Mesothelial cell of epicardium (in vitro differentiated cells): ENCODE data around the gene ATXN1. TPM values are rescaled to one million over a fixed set of nuclear protein-coding genes. Genes with fewer than 3 reads are reported as not detected.
"Not testable (repeated sequence)": the region's sequence is repeated elsewhere in the genome, so short reads cannot be mapped to it uniquely, and the experiment has no call there.

Experiments used
- DNase-seq, 2 experiments: peaks; one replicate each; pipeline ENCODE4 v3.0.0; 2021; ENCODE audit warnings: low spot score in 2 of 2; ENCODE audit not compliant: unreplicated experiment in 2 of 2
- H3K27ac Mint-ChIP-seq: 2 replicates; pipeline ENCODE4 v1.8.0; 2021; ENCODE audit warnings: mixed read lengths
- H3K27me3 Mint-ChIP-seq: 2 replicates; pipeline ENCODE4 v1.8.0; 2021; ENCODE audit warnings: low read depth, mixed read lengths
- H3K36me3 Mint-ChIP-seq: 2 replicates; pipeline ENCODE4 v1.8.0; 2021; ENCODE audit warnings: mixed read lengths
- H3K4me1 Mint-ChIP-seq: 2 replicates; pipeline ENCODE4 v1.8.0; 2021; ENCODE audit warnings: mixed read lengths
- H3K4me3 Mint-ChIP-seq: 2 replicates; pipeline ENCODE4 v1.8.0; 2021; ENCODE audit warnings: mild to moderate bottlenecking, moderate library complexity, mixed read lengths
- H3K9me3 Mint-ChIP-seq: 2 replicates; pipeline ENCODE4 v1.8.0; 2021; ENCODE audit warnings: mixed read lengths
- total RNA-seq: library from RNA; stranded (reverse); gene quantifications from 3 replicates; pipeline ENCODE4 v1.2.1, GENCODE V29; 2021
- TF ChIP-seq, protein P1 (sequence below): fragments of 200-600 bp; sonication (generic); IDR thresholded peaks from one replicate; pipeline ENCODE4 v1.5.0; 2021; ENCODE audit warnings: antibody characterized with exemption; ENCODE audit not compliant: unreplicated experiment

ATXN1 gene
- total RNA-seq, 1 donor from 2014 or later: 59.5 TPM

DNA sequence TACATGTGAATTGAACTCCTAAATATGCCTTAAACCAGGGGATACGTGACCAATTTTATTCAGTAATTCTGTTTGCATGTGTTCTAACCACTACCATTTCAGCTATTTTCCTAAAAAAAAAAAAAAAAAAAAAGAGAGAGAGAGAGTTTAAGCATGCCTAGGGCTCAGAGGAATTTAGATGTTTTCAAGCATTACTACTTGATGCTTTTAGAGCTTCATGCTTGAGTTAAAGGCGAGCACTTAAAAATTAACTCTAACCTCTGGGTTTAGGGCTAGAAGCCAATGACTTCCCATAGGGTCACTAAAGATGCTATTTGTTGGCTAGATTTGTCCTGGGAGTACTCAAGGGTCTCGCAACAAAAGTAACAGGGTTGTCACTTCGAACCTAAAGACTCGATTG lies 217.7 kb downstream of the ATXN1 start:
- H3K36me3 Mint-ChIP-seq: peaks cover 13% of the 10 kb centered on the region
- H3K4me1 Mint-ChIP-seq: no peaks in the 10 kb centered on the region
- no peak overlapping the region for H3K4me3 Mint-ChIP-seq
- no peak overlapping the region for H3K27ac Mint-ChIP-seq
- TF ChIP-seq, protein P1, sequence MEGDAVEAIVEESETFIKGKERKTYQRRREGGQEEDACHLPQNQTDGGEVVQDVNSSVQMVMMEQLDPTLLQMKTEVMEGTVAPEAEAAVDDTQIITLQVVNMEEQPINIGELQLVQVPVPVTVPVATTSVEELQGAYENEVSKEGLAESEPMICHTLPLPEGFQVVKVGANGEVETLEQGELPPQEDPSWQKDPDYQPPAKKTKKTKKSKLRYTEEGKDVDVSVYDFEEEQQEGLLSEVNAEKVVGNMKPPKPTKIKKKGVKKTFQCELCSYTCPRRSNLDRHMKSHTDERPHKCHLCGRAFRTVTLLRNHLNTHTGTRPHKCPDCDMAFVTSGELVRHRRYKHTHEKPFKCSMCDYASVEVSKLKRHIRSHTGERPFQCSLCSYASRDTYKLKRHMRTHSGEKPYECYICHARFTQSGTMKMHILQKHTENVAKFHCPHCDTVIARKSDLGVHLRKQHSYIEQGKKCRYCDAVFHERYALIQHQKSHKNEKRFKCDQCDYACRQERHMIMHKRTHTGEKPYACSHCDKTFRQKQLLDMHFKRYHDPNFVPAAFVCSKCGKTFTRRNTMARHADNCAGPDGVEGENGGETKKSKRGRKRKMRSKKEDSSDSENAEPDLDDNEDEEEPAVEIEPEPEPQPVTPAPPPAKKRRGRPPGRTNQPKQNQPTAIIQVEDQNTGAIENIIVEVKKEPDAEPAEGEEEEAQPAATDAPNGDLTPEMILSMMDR: no peak
- DNase-seq: no peak
- H3K9me3 Mint-ChIP-seq: no peaks in the 10 kb centered on the region
- no peaks in the 10 kb centered on the region for H3K27me3 Mint-ChIP-seq

DNA sequence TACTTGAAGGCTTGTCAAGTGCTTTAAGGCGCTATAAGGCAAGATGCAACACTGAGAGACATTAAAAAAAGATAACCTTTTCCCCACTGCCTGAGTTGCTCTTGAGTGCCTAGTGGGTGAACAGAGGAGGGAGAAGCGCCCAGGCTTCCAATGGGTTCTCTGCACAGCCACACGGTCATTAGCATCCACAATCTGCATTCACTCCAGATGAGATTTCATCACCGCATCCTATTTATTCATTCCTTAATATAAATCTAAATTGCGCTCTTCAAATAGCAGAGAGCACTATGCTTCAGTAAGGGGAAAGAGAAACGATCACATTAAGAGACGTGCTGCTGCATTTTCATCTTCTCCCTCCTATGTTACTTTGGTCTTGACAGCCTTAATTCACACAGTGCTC lies 219.2 kb downstream of the ATXN1 start:
- TF ChIP-seq, protein P1: no peak
- DNase-seq: no peak
- H3K4me1 Mint-ChIP-seq: no peaks in the 10 kb centered on the region
- no peaks in the 10 kb centered on the region for H3K27me3 Mint-ChIP-seq
- H3K27ac Mint-ChIP-seq: no peak overlapping the region
- peaks cover 6% of the 10 kb centered on the region for H3K36me3 Mint-ChIP-seq
- H3K9me3 Mint-ChIP-seq: no peaks in the 10 kb centered on the region
- H3K4me3 Mint-ChIP-seq: no peak overlapping the region

DNA sequence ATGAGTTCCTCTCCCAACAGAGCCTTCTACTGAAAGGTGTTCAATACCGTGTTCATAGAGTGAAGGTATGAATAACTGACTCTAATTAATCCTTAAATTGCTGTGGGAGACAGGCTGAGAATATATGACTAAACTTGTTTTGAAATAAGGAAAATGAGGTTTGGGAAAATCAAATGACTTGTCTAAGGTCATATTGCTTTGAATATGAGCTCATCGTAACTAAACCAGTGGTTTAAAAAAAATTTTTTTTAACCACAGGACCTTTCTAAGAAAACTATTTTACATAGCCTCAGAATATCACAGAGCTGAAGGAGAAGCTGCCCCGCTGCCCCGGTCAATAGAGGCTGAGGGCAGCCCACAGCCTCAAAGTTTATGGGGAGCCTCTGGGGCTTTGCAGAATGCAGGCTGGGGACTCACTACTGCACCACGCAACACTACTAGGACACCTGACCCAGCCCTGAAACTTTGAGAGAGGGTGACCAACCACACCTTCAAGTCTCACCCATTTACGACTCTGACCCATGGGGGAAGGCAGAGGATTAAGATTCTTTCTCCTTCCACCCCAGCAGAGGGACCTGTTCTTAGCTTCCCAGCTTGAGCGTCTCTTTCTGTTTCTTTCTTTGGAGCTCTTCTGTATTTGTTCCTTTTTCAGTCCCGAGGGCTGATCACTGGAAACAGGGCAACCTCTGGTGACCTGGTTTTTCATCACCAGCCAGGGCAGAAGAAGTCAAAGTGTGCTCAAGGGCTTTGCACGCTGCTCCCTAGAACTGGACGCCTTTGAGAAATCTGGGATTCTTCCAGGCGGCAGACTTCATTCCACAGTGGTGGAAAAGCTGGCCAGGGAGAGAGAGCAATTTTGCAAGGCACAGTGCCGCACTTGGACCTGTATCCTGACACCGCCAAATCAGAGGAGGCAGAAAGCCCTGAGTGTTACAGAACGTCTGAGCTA lies 220.2 kb downstream of the ATXN1 start:
- TF ChIP-seq, protein P1: no peak
- Mint-ChIP-seq H3K4me1 (no peaks in the 10 kb centered on the region), H3K4me3 (no peak overlapping the region), H3K27ac (no peak overlapping the region), H3K36me3 (peaks cover 6% of the 10 kb centered on the region), H3K27me3 (no peaks in the 10 kb centered on the region), H3K9me3 (no peaks in the 10 kb centered on the region)
- no peak for DNase-seq

DNA sequence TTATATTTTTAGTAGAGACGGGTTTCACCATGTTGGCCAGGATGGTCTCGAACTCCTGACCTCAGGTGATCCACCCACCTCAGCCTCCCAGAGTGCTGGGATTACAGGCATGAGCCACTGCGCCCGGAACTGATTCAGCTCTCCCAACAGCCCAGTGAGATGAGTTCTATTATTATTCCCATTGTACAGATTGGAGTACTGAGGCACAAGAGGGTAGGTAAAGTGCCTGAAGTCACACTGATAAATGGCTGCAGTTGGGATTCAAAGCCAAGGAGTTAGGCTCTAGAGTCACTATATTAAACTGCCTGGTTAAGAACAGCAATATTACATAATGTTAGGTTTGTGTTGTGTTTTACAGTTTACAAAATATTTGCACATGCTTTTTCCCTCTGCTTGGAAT lies 220.9 kb downstream of the ATXN1 start:
- H3K4me1 Mint-ChIP-seq: not testable (repeated sequence)

DNA sequence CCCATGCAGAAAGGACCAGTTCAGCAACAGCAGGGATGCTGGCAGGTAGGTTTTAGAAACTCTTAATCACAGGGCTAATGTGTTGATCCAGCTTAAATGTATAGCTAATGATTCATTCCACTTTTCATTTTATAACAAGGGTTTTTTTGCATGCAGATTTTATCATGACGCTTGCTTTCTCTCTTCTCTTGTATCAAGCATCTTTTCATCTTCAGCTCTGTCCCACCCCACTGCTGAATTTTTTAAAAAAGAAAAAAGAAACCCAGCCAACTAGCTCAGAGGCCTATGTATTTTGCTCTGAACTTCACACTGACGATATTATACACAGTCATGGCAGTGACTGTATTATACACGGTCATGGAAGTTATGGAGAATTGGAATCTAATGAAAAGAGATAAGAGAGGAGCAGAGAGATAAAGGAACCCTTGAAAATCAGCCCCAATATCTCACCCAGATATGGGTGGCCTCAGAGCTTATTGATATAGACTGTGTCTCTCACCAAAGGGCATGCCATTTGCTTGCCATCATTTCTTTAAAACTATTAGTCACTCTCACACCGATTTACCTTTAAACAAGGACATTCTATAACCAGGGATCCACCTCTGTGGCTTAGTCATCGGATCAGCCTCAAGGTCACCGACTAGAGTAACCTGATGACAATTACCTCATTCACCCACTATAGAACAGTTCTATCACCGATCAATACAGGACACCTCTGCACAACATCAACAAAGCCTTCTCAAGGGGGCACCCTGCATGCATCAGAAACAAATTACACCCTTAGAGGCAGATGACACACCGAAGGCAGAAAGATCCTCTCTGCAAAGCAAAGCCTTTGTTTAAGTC lies 222.0 kb downstream of the ATXN1 start:
- DNase-seq: no peak
- TF ChIP-seq, protein P1: no peak
- Mint-ChIP-seq H3K4me3 (no peak overlapping the region), H3K4me1 (no peaks in the 10 kb centered on the region), H3K36me3 (no peaks in the 10 kb centered on the region), H3K9me3 (no peaks in the 10 kb centered on the region), H3K27me3 (no peaks in the 10 kb centered on the region), H3K27ac (no peak overlapping the region)

More for the DNA sequence above, 220.9 kb downstream of the ATXN1 start:
- not testable (repeated sequence) for H3K9me3 Mint-ChIP-seq, H3K27ac Mint-ChIP-seq, DNase-seq, H3K36me3 Mint-ChIP-seq, H3K27me3 Mint-ChIP-seq, H3K4me3 Mint-ChIP-seq

DNA sequence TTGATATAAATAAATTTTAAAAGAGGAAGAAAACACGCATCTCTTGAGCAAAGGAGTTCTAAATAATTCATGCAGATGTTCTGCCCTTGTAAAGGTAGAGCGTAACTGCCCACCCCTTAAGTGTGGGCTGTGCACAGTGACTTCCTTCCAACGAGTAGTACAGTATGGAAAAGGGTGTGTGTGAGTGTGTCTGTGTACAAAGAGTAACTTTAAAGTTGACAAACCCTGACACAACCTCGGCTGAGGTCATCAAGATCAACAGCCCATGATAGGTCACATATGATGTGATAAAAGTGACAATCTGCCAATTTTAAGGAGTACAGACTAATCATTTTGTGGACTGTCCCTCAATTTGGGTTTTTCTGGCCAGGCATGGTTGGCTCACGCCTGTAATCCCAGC lies 225.7 kb downstream of the ATXN1 start:
- H3K4me1 Mint-ChIP-seq: peaks cover 3% of the 10 kb centered on the region
- no peaks in the 10 kb centered on the region for H3K27me3 Mint-ChIP-seq
- no peaks in the 10 kb centered on the region for H3K36me3 Mint-ChIP-seq
- H3K4me3 Mint-ChIP-seq: no peak overlapping the region
- DNase-seq: no peak
- no peaks in the 10 kb centered on the region for H3K9me3 Mint-ChIP-seq
- no peak overlapping the region for H3K27ac Mint-ChIP-seq
- TF ChIP-seq, protein P1: no peak
